Smooth muscle cell (in vitro differentiated cells): Measurements from ENCODE around the gene NFATC1. TPM values are rescaled to one million over a fixed set of nuclear protein-coding genes. Genes with fewer than 3 reads are reported as not detected.
A peak's percentile ranks its signal among the peaks of the same experiment; 100 is the strongest.

Experiments used
- DNase-seq: peaks from one replicate; lab custom pipeline; 2025; ENCODE audit not compliant: unreplicated experiment; lab: John Stamatoyannopoulos, UW
- H2AFZ ChIP-seq: fragments of 200-600 bp; sonication (generic); 2 replicates; pipeline ENCODE4 v1.6.0; 2016; ENCODE audit warnings: antibody characterized with exemption, low read depth, mild to moderate bottlenecking
- H3F3A ChIP-seq: fragments of 200-600 bp; sonication (generic); 2 replicates; pipeline ENCODE4 v1.6.0; 2017; ENCODE audit warnings: antibody characterized with exemption, low read depth
- H3K27ac ChIP-seq: fragments of 200-600 bp; sonication (generic); 2 replicates; pipeline ENCODE4 v1.5.1; 2016; ENCODE audit warnings: low read depth, mild to moderate bottlenecking
- H3K27me3 ChIP-seq: fragments of 200-600 bp; sonication (generic); 2 replicates; pipeline ENCODE4 v1.6.1; 2016; ENCODE audit warnings: low read depth, mild to moderate bottlenecking
- H3K36me3 ChIP-seq: fragments of 200-600 bp; sonication (generic); 2 replicates; pipeline ENCODE4 v1.5.1; 2016; ENCODE audit warnings: low read depth
- H3K4me1 ChIP-seq: fragments of 200-600 bp; sonication (generic); 2 replicates; pipeline ENCODE4 v1.5.1; 2016; ENCODE audit warnings: low read depth
- H3K4me2 ChIP-seq: fragments of 200-600 bp; sonication (generic); 2 replicates; pipeline ENCODE4 v1.6.0; 2016; ENCODE audit warnings: mild to moderate bottlenecking
- H3K4me3 ChIP-seq: fragments of 200-600 bp; sonication (generic); 2 replicates; pipeline ENCODE4 v1.5.1; 2016; ENCODE audit warnings: mild to moderate bottlenecking
- H3K79me2 ChIP-seq: fragments of 200-600 bp; sonication (generic); 2 replicates; pipeline ENCODE4 v1.6.0; 2016; ENCODE audit warnings: low read depth, mild to moderate bottlenecking
- H3K9ac ChIP-seq: fragments of 200-600 bp; sonication (generic); 2 replicates; pipeline ENCODE4 v1.6.0; 2016; ENCODE audit warnings: low read depth
- H3K9me3 ChIP-seq: fragments of 200-600 bp; sonication (generic); replicated peaks from 2 replicates; pipeline ENCODE4 v1.5.1; 2016; ENCODE audit warnings: low read depth
- H4K20me1 ChIP-seq: fragments of 200-600 bp; sonication (generic); 2 replicates; pipeline ENCODE4 v1.6.0; 2016; ENCODE audit warnings: low read depth
- CTCF ChIP-seq: fragments of 200-600 bp; sonication (generic); IDR thresholded peaks from 2 replicates; pipeline ENCODE4 v1.5.1; 2017; ENCODE audit warnings: borderline replicate concordance, mild to moderate bottlenecking, antibody characterized with exemption; ENCODE audit not compliant: insufficient read depth, poor library complexity, severe bottlenecking
- WGBS: methylation state at CpG from one replicate; pipeline ENCODE4 v1.1.7; 2016; ENCODE audit warnings: low lambda C conversion rate; 5-methylcytosine and 5-hydroxymethylcytosine counted together
- polyA plus RNA-seq: library from polyadenylated mRNA; unstranded; fragments of >200 nt; fragmentation: Nextera tagmentation; extraction: Ambion mirVana; gene quantifications from 2 replicates; pipeline ENCODE4 v1.2.1, GENCODE V29; 2016
- total RNA-seq: library from RNA; depleted of rRNA; stranded (reverse); fragments of >200 nt; gene quantifications from 2 replicates; pipeline ENCODE4 v1.2.3, GENCODE V29; 2014

NFATC1 gene
- total and polyA plus RNA-seq, 2 experiments from 2014 or later, result 13.1 to 19.2 TPM

- no peaks in the 10 kb centered on the region for H3K27me3 ChIP-seq
- H3K9ac ChIP-seq, result no peak overlapping the region
- H3K36me3 ChIP-seq, result no peaks in the 10 kb centered on the region
- H3K4me1 ChIP-seq, result no peaks in the 10 kb centered on the region
- H3K27ac ChIP-seq, result no peak overlapping the region
- H3K9me3 ChIP-seq, result no peaks in the 10 kb centered on the region
- H4K20me1 ChIP-seq, result no peaks in the 10 kb centered on the region
- WGBS, result 92% methylated on average over 37 of the region's 40 CpGs
- no peak overlapping the region for H2AFZ ChIP-seq
- no peak for DNase-seq
- no peaks in the 10 kb centered on the region for H3K79me2 ChIP-seq
- H3K4me2 ChIP-seq, result no peak overlapping the region
- no peak overlapping the region for H3K4me3 ChIP-seq
- no peak for TF ChIP-seq CTCF
- no peaks in the 10 kb centered on the region for H3F3A ChIP-seq
Observed at GRCh38 chr18:79379931-79380815, 15.6 kb upstream of the NFATC1 start.

- H4K20me1 ChIP-seq, result no peaks in the 10 kb centered on the region
Observed at GRCh38 chr18:79380816-79381806, 14.6 kb upstream of the NFATC1 start.

GRCh38 chr18:79381811-79382311 is 13.9 kb upstream of the NFATC1 start:
- H3K36me3 ChIP-seq, result no peaks in the 10 kb centered on the region
- H3K27me3 ChIP-seq, result no peaks in the 10 kb centered on the region
- H3K4me1 ChIP-seq, result no peaks in the 10 kb centered on the region
- H3K79me2 ChIP-seq, result no peaks in the 10 kb centered on the region
- H3K4me2 ChIP-seq, result no peak overlapping the region
- H3K9me3 ChIP-seq, result no peaks in the 10 kb centered on the region
- no peak overlapping the region for H3K9ac ChIP-seq
- H3F3A ChIP-seq, result no peaks in the 10 kb centered on the region
- DNase-seq, result no peak
- no peak overlapping the region for H3K4me3 ChIP-seq
- no peak for TF ChIP-seq CTCF
- H3K27ac ChIP-seq, result no peak overlapping the region
- no peaks in the 10 kb centered on the region for H4K20me1 ChIP-seq
- 88% methylated on average over 16 of the region's 16 CpGs for WGBS
- no peak overlapping the region for H2AFZ ChIP-seq

More at GRCh38 chr18:79380816-79381806, 14.6 kb upstream of the NFATC1 start:
- H3K27ac ChIP-seq, result no peak overlapping the region
- WGBS, result 66% methylated on average over 30 of the region's 30 CpGs
- DNase-seq, result peak; percentile 42
- H3K79me2 ChIP-seq, result no peaks in the 10 kb centered on the region
- H3K4me3 ChIP-seq, result no peak overlapping the region
- no peaks in the 10 kb centered on the region for H3F3A ChIP-seq
- H3K9me3 ChIP-seq, result no peaks in the 10 kb centered on the region
- H3K4me1 ChIP-seq, result no peaks in the 10 kb centered on the region
- TF ChIP-seq CTCF, result peak; percentile 96
- H3K36me3 ChIP-seq, result no peaks in the 10 kb centered on the region
- H3K4me2 ChIP-seq, result no peak overlapping the region
- no peaks in the 10 kb centered on the region for H3K27me3 ChIP-seq
- H2AFZ ChIP-seq, result no peak overlapping the region
- no peak overlapping the region for H3K9ac ChIP-seq
